GM12878 (cell line): ENCODE measurements around the gene FAM83G. TPM values are rescaled to one million over a fixed set of nuclear protein-coding genes. Genes with fewer than 3 reads are reported as not detected.

Experiments used
- ASH2L ChIP-seq: fragments of 300-600, 200-600 bp; sonication (generic); IDR thresholded peaks from 2 replicates; pipeline ENCODE4 v1.6.1; 2017; ENCODE audit warnings: low read depth, mild to moderate bottlenecking, borderline replicate concordance
- CHD2 ChIP-seq: IDR thresholded peaks from 2 replicates; pipeline ENCODE4 v1.6.1; 2011; ENCODE audit warnings: low read depth, low read length, improper control_type of control experiment, borderline replicate concordance
- TBL1XR1 ChIP-seq: IDR thresholded peaks from 2 replicates; pipeline ENCODE4 v1.6.1; 2012; ENCODE audit warnings: low read depth, low read length, improper control_type of control experiment
- ZNF207 ChIP-seq: fragments of 450-650 bp; IDR thresholded peaks from 2 replicates; pipeline ENCODE4 v1.6.1; 2014; ENCODE audit warnings: antibody characterized with exemption, mild to moderate bottlenecking, borderline replicate concordance
- ZNF274 ChIP-seq: IDR thresholded peaks from one replicate; pipeline ENCODE4 v1.8.0; 2011; ENCODE audit not compliant: insufficient read length, insufficient read depth
- polyA plus RNA-seq, 11 experiments: library from polyadenylated mRNA; depleted of rRNA in 4 of 11; unstranded in 6 of 11; stranded (reverse) in 5 of 11; fragments of >200 nt; fragmentation: Nextera tagmentation in 4 of 11; fragmentation: Illumina TruSeq in 1 of 11; extraction: Ambion mirVana in 4 of 11; extraction: Trizol in 1 of 11; gene quantifications; 1 replicate in 1 of 11; 2 replicates in 10 of 11; pipeline versions ENCODE4 v1.2.1 to v1.2.3, GENCODE V29; 2011 to 2016; ENCODE audit warnings: inconsistent platforms in 2 of 11, missing spikeins in 2 of 11, low read depth in 1 of 11
- total RNA-seq, 4 experiments: library from RNA; depleted of rRNA in 3 of 4; stranded (reverse); fragments of >200 nt in 3 of 4; fragmentation: Illumina TruSeq in 1 of 4; extraction: Trizol in 1 of 4; gene quantifications; 2 replicates each; pipeline versions ENCODE4 v1.2.1 to v1.2.3, GENCODE V29; 2013 to 2021
- TF ChIP-seq, protein P1 (sequence below): fragments of 450-650 bp; IDR thresholded peaks from 2 replicates; pipeline ENCODE4 v1.6.1; 2018; ENCODE audit warnings: borderline replicate concordance, mild to moderate bottlenecking; ENCODE audit not compliant: partially characterized antibody
- TF ChIP-seq, protein P2 (sequence below): fragments of 450-650 bp; formaldehyde crosslinking; IDR thresholded peaks from 2 replicates; pipeline ENCODE4 v1.5.0; 2022; ENCODE audit warnings: mild to moderate bottlenecking, missing genetic modification characterization
- TF ChIP-seq, protein P3 (sequence below): IDR thresholded peaks from 2 replicates; pipeline ENCODE4 v1.6.1; 2012; ENCODE audit warnings: mild to moderate bottlenecking, low read depth, low read length

Gene FAM83G
- total and polyA plus RNA-seq, 10 of the 15 experiments (the other 5 are each of a cell fraction or from before 2014, with no cell fraction given) = 0.03 to 16.7 (median 6.5) TPM

DNA sequence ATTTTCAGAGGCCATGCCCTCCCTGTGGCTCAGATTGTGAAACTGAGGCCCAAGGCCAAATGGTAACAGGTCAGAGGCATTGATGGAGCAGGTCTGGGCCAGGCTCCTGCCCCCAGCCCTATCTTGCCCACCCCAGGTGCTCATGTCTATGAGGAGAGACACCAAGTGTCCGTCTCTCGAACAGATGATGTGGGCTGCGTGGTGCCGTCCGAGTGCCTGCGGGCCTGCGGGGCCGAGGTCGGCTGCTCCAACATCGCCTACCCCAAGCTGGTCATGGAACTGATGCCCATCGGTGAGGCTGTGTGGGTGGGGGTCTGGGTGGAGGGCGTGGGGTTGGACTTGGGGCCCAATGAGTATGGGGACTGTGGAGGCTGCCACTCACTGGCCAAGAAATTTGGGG, 8.7 kb upstream of the FAM83G start (continued):
- TF ChIP-seq, protein P1, sequence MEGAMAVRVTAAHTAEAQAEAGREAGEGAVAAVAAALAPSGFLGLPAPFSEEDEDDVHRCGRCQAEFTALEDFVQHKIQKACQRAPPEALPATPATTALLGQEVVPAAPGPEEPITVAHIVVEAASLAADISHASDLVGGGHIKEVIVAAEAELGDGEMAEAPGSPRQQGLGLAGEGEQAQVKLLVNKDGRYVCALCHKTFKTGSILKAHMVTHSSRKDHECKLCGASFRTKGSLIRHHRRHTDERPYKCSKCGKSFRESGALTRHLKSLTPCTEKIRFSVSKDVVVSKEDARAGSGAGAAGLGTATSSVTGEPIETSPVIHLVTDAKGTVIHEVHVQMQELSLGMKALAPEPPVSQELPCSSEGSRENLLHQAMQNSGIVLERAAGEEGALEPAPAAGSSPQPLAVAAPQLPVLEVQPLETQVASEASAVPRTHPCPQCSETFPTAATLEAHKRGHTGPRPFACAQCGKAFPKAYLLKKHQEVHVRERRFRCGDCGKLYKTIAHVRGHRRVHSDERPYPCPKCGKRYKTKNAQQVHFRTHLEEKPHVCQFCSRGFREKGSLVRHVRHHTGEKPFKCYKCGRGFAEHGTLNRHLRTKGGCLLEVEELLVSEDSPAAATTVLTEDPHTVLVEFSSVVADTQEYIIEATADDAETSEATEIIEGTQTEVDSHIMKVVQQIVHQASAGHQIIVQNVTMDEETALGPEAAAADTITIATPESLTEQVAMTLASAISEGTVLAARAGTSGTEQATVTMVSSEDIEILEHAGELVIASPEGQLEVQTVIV = no peak
- TF ChIP-seq, protein P2, sequence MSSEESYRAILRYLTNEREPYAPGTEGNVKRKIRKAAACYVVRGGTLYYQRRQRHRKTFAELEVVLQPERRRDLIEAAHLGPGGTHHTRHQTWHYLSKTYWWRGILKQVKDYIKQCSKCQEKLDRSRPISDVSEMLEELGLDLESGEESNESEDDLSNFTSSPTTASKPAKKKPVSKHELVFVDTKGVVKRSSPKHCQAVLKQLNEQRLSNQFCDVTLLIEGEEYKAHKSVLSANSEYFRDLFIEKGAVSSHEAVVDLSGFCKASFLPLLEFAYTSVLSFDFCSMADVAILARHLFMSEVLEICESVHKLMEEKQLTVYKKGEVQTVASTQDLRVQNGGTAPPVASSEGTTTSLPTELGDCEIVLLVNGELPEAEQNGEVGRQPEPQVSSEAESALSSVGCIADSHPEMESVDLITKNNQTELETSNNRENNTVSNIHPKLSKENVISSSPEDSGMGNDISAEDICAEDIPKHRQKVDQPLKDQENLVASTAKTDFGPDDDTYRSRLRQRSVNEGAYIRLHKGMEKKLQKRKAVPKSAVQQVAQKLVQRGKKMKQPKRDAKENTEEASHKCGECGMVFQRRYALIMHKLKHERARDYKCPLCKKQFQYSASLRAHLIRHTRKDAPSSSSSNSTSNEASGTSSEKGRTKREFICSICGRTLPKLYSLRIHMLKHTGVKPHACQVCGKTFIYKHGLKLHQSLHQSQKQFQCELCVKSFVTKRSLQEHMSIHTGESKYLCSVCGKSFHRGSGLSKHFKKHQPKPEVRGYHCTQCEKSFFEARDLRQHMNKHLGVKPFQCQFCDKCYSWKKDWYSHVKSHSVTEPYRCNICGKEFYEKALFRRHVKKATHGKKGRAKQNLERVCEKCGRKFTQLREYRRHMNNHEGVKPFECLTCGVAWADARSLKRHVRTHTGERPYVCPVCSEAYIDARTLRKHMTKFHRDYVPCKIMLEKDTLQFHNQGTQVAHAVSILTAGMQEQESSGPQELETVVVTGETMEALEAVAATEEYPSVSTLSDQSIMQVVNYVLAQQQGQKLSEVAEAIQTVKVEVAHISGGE (CRISPR knock-in tag) = no peak
- TF ChIP-seq, protein P3, sequence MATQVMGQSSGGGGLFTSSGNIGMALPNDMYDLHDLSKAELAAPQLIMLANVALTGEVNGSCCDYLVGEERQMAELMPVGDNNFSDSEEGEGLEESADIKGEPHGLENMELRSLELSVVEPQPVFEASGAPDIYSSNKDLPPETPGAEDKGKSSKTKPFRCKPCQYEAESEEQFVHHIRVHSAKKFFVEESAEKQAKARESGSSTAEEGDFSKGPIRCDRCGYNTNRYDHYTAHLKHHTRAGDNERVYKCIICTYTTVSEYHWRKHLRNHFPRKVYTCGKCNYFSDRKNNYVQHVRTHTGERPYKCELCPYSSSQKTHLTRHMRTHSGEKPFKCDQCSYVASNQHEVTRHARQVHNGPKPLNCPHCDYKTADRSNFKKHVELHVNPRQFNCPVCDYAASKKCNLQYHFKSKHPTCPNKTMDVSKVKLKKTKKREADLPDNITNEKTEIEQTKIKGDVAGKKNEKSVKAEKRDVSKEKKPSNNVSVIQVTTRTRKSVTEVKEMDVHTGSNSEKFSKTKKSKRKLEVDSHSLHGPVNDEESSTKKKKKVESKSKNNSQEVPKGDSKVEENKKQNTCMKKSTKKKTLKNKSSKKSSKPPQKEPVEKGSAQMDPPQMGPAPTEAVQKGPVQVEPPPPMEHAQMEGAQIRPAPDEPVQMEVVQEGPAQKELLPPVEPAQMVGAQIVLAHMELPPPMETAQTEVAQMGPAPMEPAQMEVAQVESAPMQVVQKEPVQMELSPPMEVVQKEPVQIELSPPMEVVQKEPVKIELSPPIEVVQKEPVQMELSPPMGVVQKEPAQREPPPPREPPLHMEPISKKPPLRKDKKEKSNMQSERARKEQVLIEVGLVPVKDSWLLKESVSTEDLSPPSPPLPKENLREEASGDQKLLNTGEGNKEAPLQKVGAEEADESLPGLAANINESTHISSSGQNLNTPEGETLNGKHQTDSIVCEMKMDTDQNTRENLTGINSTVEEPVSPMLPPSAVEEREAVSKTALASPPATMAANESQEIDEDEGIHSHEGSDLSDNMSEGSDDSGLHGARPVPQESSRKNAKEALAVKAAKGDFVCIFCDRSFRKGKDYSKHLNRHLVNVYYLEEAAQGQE = no peak
- TF ChIP-seq ZNF274 (no peak), ASH2L (no peak), ZNF207 (no peak), CHD2 (no peak), TBL1XR1 (no peak)
